ENCODE data around the gene UBE2D1.

- TF ChIP-seq EZH2 (IDR thresholded peaks at IDR 0.05; ENCODE audit: borderline replicate concordance, low read depth, low read length, severe bottlenecking), result no peak
- TF ChIP-seq, protein P1, sequence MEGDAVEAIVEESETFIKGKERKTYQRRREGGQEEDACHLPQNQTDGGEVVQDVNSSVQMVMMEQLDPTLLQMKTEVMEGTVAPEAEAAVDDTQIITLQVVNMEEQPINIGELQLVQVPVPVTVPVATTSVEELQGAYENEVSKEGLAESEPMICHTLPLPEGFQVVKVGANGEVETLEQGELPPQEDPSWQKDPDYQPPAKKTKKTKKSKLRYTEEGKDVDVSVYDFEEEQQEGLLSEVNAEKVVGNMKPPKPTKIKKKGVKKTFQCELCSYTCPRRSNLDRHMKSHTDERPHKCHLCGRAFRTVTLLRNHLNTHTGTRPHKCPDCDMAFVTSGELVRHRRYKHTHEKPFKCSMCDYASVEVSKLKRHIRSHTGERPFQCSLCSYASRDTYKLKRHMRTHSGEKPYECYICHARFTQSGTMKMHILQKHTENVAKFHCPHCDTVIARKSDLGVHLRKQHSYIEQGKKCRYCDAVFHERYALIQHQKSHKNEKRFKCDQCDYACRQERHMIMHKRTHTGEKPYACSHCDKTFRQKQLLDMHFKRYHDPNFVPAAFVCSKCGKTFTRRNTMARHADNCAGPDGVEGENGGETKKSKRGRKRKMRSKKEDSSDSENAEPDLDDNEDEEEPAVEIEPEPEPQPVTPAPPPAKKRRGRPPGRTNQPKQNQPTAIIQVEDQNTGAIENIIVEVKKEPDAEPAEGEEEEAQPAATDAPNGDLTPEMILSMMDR (IDR thresholded peaks at IDR 0.05; ENCODE audit: borderline replicate concordance, extremely low read depth, low read length, poor library complexity, severe bottlenecking), result no peak
These were observed 7.1 kb downstream of the UBE2D1 start for GRCh38 chr10:58341947-58342346.

Data from DND-41 (cell line).